ENCODE results near the gene CD47. TPM values are rescaled to one million over a fixed set of nuclear protein-coding genes. Genes with fewer than 3 reads are reported as not detected.

The CD47 gene
- total RNA-seq, 1 experiment from 2014 or later = 89.7 TPM

DNA sequence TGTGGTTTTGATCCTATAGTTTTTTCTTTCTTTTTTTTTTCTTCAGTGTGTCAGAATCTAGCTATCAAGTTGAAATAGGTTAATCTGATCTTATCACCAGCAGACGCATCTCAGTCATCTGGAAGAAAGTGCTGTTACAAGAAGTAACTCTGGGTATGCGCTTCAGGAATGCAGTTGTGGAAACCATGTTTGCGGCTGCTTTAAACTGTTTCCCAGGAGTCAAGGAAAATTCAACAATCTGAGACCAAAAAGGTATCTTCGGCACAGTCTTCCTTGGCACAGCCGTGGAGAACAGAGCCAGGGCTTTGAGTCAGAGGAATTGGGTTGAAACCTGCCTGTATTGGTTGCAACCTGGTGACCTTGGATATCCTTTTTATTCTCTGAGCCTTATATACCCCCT, 59.9 kb downstream of the CD47 start:
- POLR2A ChIA-PET = no interaction called here
- no peaks in the 10 kb centered on the region for H3K4me1 ChIP-seq (ENCODE audit: control insufficient read depth, insufficient read depth, low read length)
- H3K27me3 ChIP-seq (ENCODE audit: control insufficient read depth, insufficient read depth, low read length) = no peaks in the 10 kb centered on the region
- H3K4me3 ChIP-seq (ENCODE audit: low read depth in 2 of 2, low read length in 2 of 2) = no peak overlapping the region
- intact Hi-C loops (cut with micrococcal nuclease; ENCODE audit: unreplicated experiment) = no loop called here
- in situ Hi-C loops (cut with HindIII; ENCODE audit: low pct_unique_long_range_greater_than_20kb, low sequenced_read_pairs) = no loop called here
- DNase-seq (ENCODE audit: low read depth, low spot score) (no peak), ATAC-seq (no peak; the same call in 1 of the 2 replicates)
- no peak overlapping the region for H3K27ac ChIP-seq (ENCODE audit: low read length)
- H3K36me3 ChIP-seq (ENCODE audit: control insufficient read depth, insufficient read depth, low read length) = no peaks in the 10 kb centered on the region
- TF ChIP-seq POLR2AphosphoS5 (IDR thresholded peaks at IDR 0.05; ENCODE audit: low read depth, low read length) = no peak
- no peak for TF ChIP-seq TCF7L2 (IDR thresholded peaks at IDR 0.05; ENCODE audit: low read depth, low read length)
- TF ChIP-seq REST (IDR thresholded peaks at IDR 0.05; ENCODE audit: insufficient read depth in 1 of 2, low read depth in 2 of 2, low read length in 1 of 2) = no peak
- TF ChIP-seq SIN3A (IDR thresholded peaks at IDR 0.05; ENCODE audit: borderline replicate concordance, insufficient read depth, low read depth, low read length) = no peak
- TF ChIP-seq, protein P1, sequence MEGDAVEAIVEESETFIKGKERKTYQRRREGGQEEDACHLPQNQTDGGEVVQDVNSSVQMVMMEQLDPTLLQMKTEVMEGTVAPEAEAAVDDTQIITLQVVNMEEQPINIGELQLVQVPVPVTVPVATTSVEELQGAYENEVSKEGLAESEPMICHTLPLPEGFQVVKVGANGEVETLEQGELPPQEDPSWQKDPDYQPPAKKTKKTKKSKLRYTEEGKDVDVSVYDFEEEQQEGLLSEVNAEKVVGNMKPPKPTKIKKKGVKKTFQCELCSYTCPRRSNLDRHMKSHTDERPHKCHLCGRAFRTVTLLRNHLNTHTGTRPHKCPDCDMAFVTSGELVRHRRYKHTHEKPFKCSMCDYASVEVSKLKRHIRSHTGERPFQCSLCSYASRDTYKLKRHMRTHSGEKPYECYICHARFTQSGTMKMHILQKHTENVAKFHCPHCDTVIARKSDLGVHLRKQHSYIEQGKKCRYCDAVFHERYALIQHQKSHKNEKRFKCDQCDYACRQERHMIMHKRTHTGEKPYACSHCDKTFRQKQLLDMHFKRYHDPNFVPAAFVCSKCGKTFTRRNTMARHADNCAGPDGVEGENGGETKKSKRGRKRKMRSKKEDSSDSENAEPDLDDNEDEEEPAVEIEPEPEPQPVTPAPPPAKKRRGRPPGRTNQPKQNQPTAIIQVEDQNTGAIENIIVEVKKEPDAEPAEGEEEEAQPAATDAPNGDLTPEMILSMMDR (IDR thresholded peaks at IDR 0.05) = no peak
- BruUV-seq (replicated peaks) = no TSS peak
- H3K9me3 ChIP-seq (ENCODE audit: control insufficient read depth, insufficient read depth, low read depth, low read length) = no peaks in the 10 kb centered on the region; the same call in 1 of the 2 replicates
- CTCF ChIA-PET = no interaction called here

DNA sequence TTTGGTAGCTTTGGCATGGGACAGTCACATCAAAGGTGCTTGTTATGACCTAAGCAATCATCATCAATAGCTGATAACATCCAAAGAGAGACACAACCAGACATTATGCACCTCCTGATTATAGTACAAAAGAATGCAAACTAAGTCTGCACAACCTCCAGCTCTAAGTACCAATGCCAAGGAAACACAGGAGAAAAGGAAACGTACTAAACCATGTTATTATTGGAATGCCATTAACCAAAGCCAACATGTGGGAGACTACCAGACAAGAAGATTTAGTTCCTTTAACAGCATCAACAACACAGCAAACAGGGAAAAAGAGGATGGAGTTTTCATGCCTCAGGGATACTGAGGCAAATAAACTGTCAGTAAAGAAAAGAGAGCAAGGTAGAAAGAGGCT, 61.4 kb downstream of the CD47 start:
- no TSS peak for BruUV-seq (replicated peaks)
- CTCF ChIA-PET = no interaction called here
- Histone ChIP-seq H3K27me3 (ENCODE audit: control insufficient read depth, insufficient read depth, low read length) (no peaks in the 10 kb centered on the region), H3K9me3 (ENCODE audit: control insufficient read depth, insufficient read depth, low read depth, low read length) (no peaks in the 10 kb centered on the region; the same call in 1 of the 2 replicates), H3K4me3 (ENCODE audit: low read depth in 2 of 2, low read length in 2 of 2) (no peak overlapping the region), H3K36me3 (ENCODE audit: control insufficient read depth, insufficient read depth, low read length) (no peaks in the 10 kb centered on the region), H3K4me1 (ENCODE audit: control insufficient read depth, insufficient read depth, low read length) (no peaks in the 10 kb centered on the region), H3K27ac (ENCODE audit: low read length) (no peak overlapping the region)
- POLR2A ChIA-PET = interaction anchor here (0.6 kb wide), 1 partner anchor 33 kb away, joined by 6 read pairs; no protein-coding TSS in a partner anchor
- TF ChIP-seq, protein P1 (IDR thresholded peaks at IDR 0.05) = no peak
- TF ChIP-seq SIN3A (IDR thresholded peaks at IDR 0.05; ENCODE audit: borderline replicate concordance, insufficient read depth, low read depth, low read length) (no peak), TCF7L2 (IDR thresholded peaks at IDR 0.05; ENCODE audit: low read depth, low read length) (no peak), POLR2AphosphoS5 (IDR thresholded peaks at IDR 0.05; ENCODE audit: low read depth, low read length) (no peak)
- in situ Hi-C loops (cut with HindIII; ENCODE audit: low pct_unique_long_range_greater_than_20kb, low sequenced_read_pairs) = no loop called here
- ATAC-seq (no peak), DNase-seq (ENCODE audit: low read depth, low spot score) (no peak)
- intact Hi-C loops (cut with micrococcal nuclease; ENCODE audit: unreplicated experiment) = no loop called here

Data from Panc1 (cell line).